HL-60/S4 treated with retinoic acid at 250 ng/mL for 4 days and 3 days (cell line): ENCODE data around the gene SYMPK.
"Not testable (repeated sequence)": the region's sequence is repeated elsewhere in the genome, so short reads cannot be mapped to it uniquely, and the experiment has no call there.

Experiments
- in situ Hi-C: fragments of 300-500 bp; cut with MboI; formaldehyde crosslinking; loops from 2 replicates; pipeline ENCODE4 v1.7.0; 2022; ENCODE audit warnings: low sequenced_read_pairs

SYMPK gene

GRCh38 chr19:45809643-45810159 lies 53.2 kb downstream of the SYMPK start:
- in situ Hi-C loops: no loop called here

GRCh38 chr19:45805719-45806118 lies 57.2 kb downstream of the SYMPK start:
- in situ Hi-C loops: no loop called here

GRCh38 chr19:45804959-45805230 lies 58.1 kb downstream of the SYMPK start:
- in situ Hi-C loops: no loop called here

- in situ Hi-C loops: no loop called here
Measured at GRCh38 chr19:45804140-45804958, 58.6 kb downstream of the SYMPK start.

GRCh38 chr19:45801603-45802175 lies 61.3 kb downstream of the SYMPK start:
- in situ Hi-C loops: no loop called here

GRCh38 chr19:45800070-45800553 lies 62.8 kb downstream of the SYMPK start:
- in situ Hi-C loops: no loop called here

GRCh38 chr19:45799541-45799940 lies 63.4 kb downstream of the SYMPK start:
- in situ Hi-C loops: not testable (repeated sequence)

- in situ Hi-C loops: no loop called here
Measured at GRCh38 chr19:45798995-45799517, 63.9 kb downstream of the SYMPK start.

GRCh38 chr19:45794627-45795026 lies 68.3 kb downstream of the SYMPK start:
- in situ Hi-C loops: no loop called here

- in situ Hi-C loops: no loop called here
Measured at GRCh38 chr19:45793876-45794275, 69.1 kb downstream of the SYMPK start.

- in situ Hi-C loops: no loop called here
Measured at GRCh38 chr19:45793178-45793564, 69.8 kb downstream of the SYMPK start.

- in situ Hi-C loops: no loop called here
Measured at GRCh38 chr19:45792470-45793177, 70.3 kb downstream of the SYMPK start, which contains the start of gene DMWD. Gene DMWD, minus strand, starts transcription at chr19:45792845. Its CDS starts 89 bp downstream, at chr19:45792756.

- in situ Hi-C loops: no loop called here
Measured at GRCh38 chr19:45791744-45792469, 71.0 kb downstream of the SYMPK start.

GRCh38 chr19:45790942-45791341 lies 72.0 kb downstream of the SYMPK start:
- in situ Hi-C loops: no loop called here

- in situ Hi-C loops: no loop called here
Measured at GRCh38 chr19:45789035-45789786, 73.7 kb downstream of the SYMPK start.

- in situ Hi-C loops: no loop called here
Measured at GRCh38 chr19:45786533-45786894, 76.4 kb downstream of the SYMPK start.

- in situ Hi-C loops: no loop called here
Measured at GRCh38 chr19:45785781-45786532, 77.0 kb downstream of the SYMPK start.

- in situ Hi-C loops: no loop called here
Measured at GRCh38 chr19:45785097-45785496, 77.8 kb downstream of the SYMPK start.

GRCh38 chr19:45784096-45784495 lies 78.9 kb downstream of the SYMPK start:
- in situ Hi-C loops: no loop called here
